Measurements from ENCODE around the gene ZNF747.

Gene ZNF747

DNA sequence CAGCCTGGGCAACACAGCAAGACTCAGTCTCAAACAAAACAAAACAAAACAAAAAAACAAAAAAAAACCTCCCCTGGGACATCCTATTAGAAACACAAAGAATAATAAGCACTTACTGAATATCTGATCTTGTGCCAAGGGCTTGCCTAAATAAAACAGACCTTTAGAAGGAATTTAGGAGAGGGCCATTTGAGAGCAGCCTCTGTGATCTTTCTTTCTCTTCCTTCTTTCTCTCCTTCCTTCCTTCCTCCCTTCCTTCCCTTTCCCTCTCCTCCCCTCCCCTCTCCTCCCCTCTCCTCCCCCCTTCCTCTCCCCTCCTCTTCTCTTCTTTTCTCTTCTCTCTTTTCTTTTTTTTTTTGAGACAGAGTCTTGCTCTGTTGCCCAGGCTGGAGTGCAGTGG lies 49.8 kb downstream of the ZNF747 start:
- TF ChIP-seq, protein P1, sequence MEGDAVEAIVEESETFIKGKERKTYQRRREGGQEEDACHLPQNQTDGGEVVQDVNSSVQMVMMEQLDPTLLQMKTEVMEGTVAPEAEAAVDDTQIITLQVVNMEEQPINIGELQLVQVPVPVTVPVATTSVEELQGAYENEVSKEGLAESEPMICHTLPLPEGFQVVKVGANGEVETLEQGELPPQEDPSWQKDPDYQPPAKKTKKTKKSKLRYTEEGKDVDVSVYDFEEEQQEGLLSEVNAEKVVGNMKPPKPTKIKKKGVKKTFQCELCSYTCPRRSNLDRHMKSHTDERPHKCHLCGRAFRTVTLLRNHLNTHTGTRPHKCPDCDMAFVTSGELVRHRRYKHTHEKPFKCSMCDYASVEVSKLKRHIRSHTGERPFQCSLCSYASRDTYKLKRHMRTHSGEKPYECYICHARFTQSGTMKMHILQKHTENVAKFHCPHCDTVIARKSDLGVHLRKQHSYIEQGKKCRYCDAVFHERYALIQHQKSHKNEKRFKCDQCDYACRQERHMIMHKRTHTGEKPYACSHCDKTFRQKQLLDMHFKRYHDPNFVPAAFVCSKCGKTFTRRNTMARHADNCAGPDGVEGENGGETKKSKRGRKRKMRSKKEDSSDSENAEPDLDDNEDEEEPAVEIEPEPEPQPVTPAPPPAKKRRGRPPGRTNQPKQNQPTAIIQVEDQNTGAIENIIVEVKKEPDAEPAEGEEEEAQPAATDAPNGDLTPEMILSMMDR (IDR thresholded peaks at IDR 0.05; ENCODE audit: low read depth, low read length): no peak

DNA sequence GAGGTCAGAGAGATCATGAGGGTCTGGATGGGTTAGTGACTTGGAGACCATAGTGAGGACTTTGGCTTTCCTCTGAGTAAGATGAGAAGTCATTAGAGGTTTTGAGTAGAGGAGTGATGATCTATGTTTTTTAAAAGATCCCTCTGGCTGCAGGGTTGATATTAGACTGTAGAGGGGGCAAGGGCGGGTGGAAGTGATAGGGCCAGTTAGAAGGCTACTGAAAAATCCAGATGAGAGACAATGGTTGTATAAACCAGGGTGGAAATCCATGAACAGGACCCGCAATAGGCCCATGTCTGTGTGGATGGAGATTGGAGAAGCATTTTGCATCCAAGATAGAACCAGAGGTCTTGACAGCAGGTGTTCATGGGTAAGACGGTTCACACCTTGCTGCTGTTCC lies 52.3 kb downstream of the ZNF747 start:
- TF ChIP-seq, protein P1 (IDR thresholded peaks at IDR 0.05; ENCODE audit: low read depth, low read length): peak; percentile 18
- no peak for DNase-seq (ENCODE audit: extremely low read depth, low read depth)

More for the DNA sequence above, 49.8 kb downstream of the ZNF747 start:
- DNase-seq (ENCODE audit: extremely low read depth, low read depth): no peak

DNA sequence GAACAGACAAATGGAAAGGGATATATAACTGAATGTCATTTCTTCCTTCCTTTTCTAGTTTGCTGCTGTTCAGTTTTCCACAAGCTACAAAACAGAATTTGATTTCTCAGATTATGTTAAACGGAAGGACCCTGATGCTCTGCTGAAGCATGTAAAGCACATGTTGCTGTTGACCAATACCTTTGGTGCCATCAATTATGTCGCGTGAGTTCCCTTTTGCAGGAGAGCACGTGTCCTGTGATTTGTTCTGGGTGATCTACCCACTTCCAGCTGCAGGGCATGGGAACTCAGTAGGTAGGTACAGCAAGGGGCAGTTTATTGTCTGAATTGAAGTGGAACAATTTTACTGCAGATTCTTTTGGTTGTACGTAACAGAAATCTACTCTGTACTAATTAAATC lies 53.3 kb downstream of the ZNF747 start:
- no peak for DNase-seq (ENCODE audit: extremely low read depth, low read depth)
- TF ChIP-seq, protein P1 (IDR thresholded peaks at IDR 0.05; ENCODE audit: low read depth, low read length): no peak

Data from AG09319 (cell line).